ENCODE data around the gene LAPTM4A.
"Not testable (repeated sequence)": the region's sequence is repeated elsewhere in the genome, so short reads cannot be mapped to it uniquely, and the experiment has no call there.

Gene LAPTM4A

DNA sequence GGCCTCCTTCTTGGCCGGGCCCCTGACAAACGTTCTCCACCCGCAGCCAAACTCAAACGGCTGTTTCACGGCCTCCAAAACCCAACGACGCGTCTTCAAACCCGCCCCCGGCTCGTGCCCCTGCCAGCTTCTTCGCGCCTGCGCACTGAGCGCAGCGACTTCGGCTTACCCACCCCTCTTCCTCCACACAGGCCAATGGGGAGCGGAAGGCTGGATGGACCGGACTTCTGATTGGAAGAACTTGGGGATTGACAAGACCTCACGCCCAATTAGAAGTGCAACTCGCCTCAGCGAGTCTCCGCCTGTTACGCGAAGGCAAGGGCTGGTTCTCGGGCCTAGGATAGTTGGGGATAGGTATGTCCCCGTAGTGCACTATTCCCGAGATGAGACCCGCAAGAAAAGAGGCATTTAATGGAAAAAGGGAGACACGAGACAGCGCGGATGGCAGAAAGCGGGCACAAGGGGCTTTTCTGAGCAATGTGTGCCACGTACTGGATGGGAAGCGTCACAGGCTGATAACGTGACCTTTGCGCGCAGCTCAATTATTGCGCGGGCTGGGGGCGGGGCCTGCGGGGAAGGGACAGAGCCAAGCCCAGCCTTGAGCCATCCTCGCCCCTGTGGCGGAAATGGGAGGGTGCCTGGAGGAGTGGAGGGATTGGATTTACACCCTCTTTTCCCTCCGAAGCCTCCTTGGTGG is at the start of gene LAPTM4A:
Gene LAPTM4A, minus strand, starts transcription at position 97 of the 697 bp plus-strand sequence. CDS start 108 bp downstream, outside the sequence.
- DNase-seq = peak; percentile 96

DNA sequence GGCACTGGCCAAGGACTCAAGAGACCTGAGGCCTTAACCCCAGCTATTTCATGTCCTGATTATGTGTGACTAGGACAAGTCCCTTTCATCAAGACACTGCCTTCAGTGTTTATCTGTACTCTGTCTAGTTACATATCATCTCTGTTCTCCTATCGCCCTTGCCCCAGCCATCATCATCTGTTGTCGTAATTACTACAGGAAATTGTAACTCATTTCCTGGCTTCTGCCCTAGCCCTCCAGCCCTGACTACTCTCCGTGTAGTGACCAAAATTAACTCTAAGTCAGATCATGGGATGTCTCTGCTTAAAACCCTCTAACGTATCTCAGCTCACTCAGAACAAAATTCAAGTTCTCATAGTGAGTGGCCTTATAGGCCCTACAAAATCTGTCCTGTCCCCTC is 49.3 kb upstream of the LAPTM4A start:
- no peak for DNase-seq

DNA sequence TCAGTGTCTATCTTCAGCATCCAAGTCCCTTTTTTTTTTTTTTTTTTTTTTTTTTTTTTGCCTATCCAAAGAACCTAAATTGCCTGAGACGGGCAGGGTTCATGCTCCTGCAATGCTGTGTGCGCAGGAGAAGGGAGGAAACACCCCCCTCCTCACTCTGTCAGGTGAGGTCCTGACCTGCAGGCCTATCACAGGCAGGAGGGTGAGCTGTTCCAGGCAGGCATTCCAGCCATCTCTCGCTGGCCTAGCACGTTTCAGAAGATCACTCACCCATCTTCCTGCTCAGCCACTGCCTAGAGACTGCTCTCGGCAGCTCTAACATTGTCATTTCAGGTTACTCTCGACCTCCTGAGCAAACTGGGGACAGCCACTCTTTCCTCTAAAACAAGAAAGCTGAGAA is 48.4 kb upstream of the LAPTM4A start:
- DNase-seq = no peak

DNA sequence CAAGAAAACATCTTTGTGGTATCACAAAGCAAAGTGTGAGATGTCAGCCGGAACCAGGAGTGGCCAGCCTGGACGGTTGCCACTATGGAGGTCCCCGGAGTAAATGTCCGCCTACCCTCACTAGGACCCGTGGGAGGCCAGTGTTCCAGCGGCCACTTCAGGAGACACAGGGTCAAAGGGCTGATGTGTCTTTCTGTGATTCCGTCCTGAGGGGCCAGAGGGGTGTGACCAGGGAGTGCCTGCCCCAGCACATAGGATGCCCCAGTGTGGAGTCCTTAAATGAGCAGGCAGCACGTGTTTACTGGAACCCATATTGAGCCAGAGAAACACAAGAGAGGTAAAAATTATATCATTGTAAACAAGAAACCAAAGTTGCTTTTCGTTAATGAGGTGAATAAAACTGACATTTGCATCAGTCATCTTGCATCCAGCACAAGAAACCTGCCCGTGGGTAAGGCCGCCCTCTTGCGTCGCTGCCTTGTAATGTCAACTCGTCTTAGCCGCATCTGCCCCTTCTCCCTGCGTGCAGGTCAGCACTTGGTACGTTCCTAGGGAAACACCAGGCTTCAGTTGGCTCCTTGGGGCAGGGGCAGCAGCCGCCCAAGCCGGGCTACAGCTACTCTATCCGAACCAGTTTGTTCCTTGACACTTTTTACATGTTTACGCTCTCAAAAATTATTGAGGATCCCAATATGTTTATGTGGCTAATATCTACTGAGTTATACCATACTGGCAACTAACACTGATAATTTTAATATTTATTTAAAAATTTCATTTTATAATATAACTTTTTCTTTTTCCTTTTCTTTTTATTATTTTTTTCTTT is 46.7 kb upstream of the LAPTM4A start:
- peak; percentile 23 for DNase-seq

- no peak for DNase-seq
Measured at GRCh38 chr2:20095469-20095868, 44.0 kb upstream of the LAPTM4A start.

DNA sequence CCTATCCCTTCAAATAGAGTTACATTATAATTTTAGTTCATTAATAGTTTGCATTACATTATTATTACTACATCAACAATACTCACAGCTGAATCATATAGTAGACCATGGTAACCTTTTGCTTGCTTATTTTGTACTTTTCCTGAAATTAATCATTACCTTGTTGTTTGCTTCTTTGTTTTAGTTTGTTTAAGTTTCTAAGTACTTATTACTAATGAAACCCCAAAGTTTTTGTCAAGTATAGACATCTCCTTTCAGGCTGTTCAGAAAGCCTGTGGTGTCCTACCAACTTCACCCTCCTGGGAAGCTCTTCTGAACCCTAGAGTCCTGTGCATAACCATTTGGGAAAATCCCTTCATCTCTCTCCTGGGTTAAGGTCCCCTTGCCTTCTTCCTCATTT is 43.5 kb upstream of the LAPTM4A start:
- DNase-seq = no peak

- no peak for DNase-seq
Measured at GRCh38 chr2:20094142-20094755, 42.8 kb upstream of the LAPTM4A start.

- DNase-seq = no peak
Measured at GRCh38 chr2:20093263-20094141, 42.1 kb upstream of the LAPTM4A start.

DNA sequence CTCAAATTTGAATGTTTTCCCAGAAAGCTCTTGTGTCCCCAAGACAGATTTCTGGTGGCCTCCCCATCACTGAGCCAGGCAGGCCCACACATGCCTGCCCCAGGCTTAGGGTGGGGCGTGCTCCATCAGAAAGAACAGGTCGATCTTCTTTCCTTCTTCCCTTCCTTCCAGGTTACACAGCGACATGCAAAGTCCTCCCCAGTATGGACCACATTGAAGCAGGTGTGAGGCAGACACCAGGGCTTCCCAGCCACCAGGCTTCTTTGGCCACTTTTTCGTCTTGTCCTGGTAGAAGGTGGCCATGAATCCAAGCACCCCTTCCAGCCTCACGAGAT is 41.4 kb upstream of the LAPTM4A start:
- no peak for DNase-seq

- no peak for DNase-seq
Measured at GRCh38 chr2:20092226-20092900, 40.9 kb upstream of the LAPTM4A start.

DNA sequence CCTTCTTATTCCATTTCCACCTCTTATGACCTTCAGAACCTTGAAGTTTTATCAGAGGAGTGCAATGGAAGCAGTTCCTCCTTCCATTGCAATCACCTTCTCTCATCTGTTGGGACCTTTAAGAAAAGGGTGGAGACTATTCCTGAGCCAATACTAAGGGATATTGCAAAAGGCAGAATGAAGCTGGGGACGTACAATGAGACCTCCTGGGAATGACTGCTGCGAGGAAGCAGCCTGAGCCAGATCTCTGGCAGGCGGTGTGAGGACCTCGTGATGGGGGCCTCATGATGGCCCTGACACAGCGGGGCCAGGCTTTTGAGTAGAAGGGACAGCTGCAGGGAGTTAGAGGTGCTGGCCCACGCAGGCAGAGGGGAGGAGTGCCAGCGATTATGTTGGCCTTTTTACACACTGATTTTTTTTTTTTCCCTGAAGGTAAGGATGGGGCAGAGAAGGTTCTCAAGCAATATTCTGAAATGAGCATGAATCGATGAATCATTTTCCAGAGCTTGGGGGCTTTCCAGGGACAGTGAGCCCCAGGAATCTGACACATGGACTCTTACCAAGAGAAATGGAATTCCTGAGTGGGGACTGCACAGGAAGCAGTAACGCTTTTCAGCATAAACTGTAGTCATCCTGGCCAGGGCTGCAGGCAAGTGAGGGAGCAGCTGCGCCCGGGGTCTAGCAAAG is 40.0 kb upstream of the LAPTM4A start:
- no peak for DNase-seq

GRCh38 chr2:20089715-20090464 is 38.5 kb upstream of the LAPTM4A start:
- DNase-seq = no peak

GRCh38 chr2:20085909-20086308 is 34.5 kb upstream of the LAPTM4A start:
- not testable (repeated sequence) for DNase-seq

DNA sequence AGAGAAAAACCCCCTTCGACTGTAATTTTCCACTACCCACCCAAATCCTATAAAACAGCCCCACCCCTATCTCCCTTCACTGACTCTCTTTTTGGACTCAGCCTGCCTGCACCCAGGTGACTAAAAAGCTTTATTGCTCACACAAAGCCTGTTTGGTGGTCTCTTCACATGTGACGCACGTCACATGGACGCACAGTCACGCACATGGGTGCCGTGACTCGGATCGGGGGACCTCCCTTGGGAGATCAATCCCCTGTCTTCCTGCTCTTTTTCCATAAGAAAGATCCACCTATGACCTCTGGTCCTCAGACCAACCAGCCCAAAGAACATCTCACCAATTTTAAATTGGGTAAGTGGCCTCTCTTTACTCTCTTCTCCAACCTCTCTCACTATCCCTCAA is 31.4 kb upstream of the LAPTM4A start:
- not testable (repeated sequence) for DNase-seq

DNA sequence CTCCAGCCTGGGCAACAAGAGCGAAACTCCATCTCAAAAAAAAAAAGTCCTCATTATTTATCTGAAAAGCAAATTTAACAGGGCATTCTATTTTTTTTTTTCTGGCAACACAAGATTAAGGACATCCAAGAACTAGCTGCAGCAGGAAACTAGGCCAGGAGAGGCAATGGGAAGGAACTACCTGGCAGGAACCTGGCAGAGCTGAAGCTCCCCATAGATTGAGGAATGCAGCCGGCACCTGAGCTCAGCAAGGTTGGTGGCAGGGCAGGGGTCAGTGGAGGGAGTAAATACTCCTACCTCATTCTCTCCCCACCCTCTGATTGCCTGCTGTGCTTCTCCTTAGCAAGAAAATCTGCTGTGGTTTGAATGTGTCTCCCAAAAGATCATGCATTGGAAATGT is 30.4 kb upstream of the LAPTM4A start:
- DNase-seq = no peak

- no peak for DNase-seq
Measured at GRCh38 chr2:20080839-20081415, 29.5 kb upstream of the LAPTM4A start.

GRCh38 chr2:20080428-20080827 is 29.0 kb upstream of the LAPTM4A start:
- no peak for DNase-seq

DNA sequence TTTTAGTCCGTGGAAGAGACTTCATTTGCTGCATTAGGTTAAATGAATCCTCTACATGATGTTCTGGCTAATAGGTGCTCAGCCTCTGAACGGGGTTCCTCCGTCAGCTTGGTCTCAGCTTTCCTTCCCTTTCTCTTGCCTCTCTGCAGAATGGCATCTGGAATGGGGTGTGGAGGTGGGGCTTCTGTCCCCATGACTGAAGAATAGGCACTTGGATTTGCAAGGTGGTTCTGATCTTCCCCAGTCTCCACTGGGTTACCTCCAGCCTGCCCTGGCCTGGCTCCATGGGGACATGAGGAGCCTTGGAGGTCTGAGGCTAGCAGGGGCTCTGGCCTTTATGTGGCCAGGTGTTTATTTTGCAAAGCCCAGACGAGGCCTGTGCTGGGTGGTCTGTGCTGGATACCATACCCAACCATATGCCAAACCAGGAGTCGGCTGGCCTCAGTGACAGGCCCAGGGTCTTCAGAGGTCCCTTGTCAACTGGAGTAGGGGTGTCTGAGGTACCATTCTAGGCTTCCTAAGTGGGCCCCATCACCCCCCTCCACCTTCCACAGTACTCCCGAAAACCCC is 28.2 kb upstream of the LAPTM4A start:
- no peak for DNase-seq

DNA sequence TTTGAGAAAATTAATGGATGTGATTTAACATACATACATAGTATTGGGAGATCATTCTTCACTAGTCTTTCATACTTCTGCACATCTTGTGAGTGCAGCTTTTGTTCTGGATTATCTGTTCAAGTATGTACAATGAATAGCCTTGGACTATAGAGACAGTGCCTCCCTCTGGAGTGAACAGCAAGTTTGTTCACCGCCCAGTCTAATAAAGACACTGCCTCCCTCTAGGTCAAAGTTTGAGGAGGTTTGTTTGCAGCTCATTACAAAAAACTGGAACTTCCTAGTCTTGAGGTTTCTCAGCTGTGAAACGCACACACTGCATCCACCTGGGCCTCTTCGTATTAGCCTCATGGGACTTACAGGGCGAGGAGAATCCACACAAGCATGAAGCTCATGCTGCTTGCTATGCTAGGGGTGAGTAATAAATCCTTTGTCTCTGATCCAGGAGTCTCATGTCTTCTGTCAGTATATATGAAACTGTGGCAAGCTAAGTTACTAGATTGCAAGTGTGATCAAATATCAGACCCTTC is 26.0 kb upstream of the LAPTM4A start:
- DNase-seq = no peak

GRCh38 chr2:20076757-20077156 is 25.3 kb upstream of the LAPTM4A start:
- DNase-seq = no peak

All from NCI-H1048 (cell line).